GM04504 (cell line): ENCODE results near the gene CHST12.
"Not testable (repeated sequence)": the region's sequence is repeated elsewhere in the genome, so short reads cannot be mapped to it uniquely, and the experiment has no call there.

Experiments used
- DNase-seq: peaks from one replicate; pipeline ENCODE4 v3.0.0-alpha.2; 2012; ENCODE audit warnings: low read depth

The CHST12 gene

DNA sequence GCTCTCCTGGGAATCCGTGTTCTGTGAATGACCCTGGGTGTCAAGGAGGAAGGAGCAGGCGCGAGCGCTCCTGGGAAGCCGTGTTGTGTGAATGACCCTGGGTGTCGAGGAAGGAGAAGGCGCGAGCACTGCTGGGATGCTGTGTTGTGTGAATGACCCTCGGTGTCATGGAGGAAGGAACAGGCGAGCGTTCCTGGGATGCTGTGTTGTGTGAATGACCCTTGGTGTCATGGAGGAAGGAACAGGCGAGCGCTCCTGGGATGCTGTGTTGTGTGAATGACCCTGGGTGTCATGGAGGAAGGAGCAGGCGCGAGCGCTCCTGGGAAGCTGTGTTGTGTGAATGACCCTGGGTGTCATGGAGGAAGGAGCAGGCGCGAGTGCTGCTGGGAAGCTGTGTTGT is 25.3 kb upstream of the CHST12 start:
- not testable (repeated sequence) for DNase-seq

DNA sequence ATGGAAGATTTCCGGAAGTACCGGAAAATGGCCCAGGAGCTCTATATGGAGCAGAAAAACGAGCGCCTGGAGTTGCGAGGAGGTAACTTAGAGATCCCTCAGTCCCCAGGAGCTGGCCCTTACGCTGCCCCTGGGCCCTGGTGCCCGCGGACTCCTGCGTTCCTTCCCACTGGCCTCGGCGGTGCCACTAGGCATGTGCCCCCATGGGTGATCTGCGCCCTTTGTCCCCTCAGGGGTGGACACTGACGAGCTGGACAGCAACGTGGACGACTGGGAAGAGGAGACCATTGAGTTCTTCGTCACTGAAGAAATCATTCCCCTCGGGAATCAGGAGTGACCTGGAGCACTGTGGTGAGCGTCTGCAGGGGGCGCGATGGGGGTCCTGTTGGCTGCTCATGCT is 24.2 kb upstream of the CHST12 start:
- no peak for DNase-seq

DNA sequence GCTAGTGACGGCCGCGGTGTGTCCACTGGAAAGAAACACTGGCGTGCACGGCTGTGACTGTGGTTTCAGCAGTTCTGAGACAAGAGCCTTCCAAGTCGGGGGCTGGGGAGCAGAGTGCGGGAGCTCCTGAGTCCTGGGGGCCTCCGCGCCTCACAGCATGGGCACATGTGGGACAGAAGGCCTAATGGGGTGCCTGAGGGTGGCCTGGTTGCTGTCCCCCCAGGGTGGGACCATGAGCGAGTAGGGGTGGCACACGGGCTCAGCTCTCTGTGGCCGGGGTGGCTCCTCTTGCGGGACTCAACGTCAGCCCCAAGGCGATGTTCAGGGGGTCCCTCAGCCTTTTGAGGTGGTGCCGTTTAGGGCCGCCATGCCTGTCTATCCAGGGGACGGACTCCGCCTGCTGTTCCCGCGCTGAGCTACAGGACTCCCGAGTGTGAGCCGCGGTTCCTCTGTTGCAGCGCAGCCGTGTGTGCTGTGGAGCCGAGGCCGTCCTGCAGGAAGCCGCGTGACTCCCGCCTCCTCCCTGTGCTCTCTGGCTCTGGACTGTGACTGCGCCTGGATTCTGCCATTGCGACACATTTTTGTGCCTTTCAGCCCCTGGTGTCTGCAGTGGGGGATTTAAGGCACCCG is 23.5 kb upstream of the CHST12 start:
- DNase-seq = no peak

DNA sequence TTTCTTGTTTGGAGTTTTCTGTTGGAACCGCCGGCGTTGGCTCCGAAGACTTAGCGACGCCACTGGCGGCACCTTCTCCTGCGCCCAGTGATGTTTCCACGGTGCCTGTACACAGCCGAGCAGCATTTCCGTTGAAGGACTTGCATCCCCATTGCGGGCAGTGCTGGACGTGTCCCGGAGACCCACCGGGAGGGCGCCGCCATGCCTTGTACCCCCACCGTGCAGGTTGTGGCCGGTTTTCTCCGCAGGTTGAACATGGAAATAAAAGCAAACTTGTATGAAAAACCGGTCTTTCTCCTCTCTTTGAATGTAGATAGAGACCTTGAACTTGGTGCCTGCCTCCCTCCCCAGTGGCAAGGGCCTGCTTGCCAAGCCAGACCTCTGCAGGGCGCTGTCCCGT is 22.9 kb upstream of the CHST12 start:
- no peak for DNase-seq

DNA sequence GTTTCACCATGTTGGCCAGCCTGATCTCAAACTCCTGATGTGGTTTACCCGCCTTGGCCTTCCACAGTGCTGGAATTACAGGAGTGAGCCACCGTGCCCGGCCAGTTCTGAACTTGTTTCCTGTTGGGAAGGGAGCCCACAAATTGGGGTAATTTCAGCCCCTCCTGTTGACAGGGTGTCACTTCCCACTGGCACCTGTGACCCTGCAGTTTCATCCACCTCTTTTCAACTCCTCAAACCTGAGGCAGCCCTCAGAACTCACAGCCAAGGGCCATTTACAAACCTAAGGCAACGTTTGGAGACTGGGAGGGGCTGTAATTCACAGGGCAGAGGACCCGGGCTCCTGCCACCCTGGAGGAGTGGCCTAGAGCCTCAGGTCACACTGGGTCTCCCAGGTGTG is 22.2 kb upstream of the CHST12 start:
- DNase-seq = no peak

DNA sequence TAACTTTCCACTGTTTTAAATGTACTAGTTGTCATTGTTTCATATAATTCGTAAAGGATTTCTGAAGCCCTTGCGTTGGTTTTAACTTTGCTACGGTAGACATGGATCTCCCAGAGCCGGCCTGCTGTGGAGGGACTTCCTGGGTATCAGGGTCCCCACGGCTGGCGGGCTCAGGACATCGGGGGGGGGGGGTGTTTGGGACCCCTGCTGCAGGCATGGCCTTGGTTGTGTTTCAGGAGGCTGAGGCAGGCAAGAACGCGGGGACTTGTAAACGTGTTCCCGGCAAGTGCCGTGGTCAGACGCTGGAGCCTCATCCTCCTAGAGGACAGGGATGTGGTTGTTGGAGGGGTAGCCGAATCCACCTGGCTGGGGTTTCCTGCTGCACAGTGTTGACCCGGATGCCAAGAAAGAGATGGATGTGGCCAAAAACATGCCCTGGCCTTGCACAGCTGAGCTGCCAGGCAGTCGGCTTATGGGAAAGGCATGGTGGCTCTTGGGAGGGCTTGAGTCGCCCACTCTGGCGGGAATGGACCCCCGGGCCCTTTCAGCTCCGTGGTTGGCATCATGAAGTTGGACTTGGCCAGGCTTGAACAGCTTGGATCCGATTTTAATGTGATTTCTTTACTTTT is 21.4 kb upstream of the CHST12 start:
- DNase-seq = no peak

DNA sequence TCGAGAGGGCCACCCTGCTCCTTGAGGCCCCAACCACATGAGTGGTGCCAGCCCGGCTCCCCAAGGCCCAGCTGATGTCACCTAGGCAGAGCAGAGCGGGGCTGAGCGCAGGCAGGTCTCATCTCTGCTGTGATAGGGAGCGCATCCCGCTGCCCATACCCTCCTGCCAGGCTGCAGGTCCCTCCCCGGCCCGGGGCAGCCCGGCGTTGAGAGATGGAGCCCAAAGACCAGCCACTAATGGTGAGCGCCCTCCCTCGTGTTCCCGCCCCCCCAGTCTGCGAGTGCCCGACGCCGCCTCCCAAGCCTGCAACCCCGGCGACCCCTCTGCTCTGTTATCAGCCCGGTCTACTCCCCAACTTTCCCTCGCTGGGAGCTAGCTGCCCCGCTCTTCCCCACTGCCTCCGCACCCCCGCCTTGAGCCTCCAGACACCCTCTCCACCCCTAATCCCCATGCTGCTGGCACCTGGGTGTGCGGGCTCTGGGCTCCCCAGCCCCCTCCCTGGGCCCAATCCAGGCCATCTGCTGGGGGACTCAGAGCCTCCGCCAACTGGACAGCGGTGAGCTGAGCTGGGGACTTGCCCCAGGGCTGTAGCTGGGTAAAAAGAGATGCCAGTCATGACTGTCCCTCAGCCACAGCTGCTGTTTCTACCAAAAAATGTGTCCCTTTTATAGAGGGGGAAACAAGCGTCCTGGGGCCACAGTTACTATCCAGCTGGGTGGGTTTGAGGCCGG is 19.7 kb upstream of the CHST12 start:
- no peak for DNase-seq

DNA sequence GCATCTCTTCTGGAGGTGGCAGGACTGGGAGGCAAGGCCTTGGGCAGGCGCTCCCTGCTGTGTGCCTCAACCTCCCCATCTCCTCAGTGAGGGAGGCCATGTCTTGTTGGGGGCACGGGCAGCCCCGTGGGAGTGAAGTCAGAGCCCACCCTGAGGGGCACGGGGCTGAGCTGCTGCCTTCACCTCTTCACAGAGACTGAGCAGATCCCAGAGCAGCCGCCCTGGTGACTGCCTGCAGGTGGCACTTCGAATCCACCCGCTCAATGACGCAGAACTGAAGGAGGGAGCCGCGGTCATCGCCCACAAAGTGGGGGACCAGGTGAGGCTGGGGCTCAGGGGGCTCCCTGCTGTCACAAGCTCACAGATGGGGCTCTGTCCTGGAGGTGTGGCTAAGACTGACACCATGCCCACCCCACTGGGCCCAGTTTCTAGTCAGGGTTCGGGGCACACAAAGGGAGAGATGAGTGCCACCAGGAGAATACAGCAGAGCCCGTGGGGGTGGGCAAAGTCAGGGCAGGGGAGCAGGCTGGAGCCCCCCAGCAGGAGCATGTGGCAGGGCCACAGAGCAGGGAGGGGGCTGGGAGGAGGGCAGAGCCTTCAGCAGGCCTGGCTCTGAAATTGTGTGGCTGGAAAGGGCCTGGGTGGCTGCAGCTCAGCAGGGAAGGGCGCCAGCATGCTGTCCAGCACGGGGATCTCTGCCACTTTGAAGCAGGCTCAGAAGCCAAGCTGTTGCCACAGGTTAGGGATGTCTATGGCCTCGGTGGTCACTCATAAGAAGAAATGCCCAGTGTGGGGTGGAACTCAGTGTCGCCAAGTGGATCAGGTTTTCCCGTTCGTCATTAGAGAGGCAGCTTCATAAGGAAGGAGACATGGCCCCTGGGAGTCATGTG is 18.8 kb upstream of the CHST12 start:
- DNase-seq = no peak

DNA sequence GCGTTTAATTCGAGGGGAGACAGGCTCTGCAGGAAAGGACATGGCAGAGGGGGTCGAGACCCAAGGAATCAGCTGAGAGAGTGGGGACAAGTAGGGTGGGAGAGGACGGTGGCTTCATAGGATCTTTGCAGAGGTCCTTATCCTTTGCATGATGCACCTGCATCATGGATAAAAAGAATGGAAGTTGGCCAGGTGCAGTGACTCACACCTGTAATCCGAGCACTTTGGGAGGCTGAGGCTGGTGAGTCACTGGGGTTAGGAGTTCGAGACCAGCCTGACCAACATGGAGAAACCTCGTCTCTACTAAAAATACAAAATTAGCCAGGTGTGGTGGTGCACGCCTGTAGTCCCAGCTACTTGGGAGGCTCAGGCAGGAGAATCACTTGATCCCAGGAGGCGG is 17.3 kb upstream of the CHST12 start:
- not testable (repeated sequence) for DNase-seq

DNA sequence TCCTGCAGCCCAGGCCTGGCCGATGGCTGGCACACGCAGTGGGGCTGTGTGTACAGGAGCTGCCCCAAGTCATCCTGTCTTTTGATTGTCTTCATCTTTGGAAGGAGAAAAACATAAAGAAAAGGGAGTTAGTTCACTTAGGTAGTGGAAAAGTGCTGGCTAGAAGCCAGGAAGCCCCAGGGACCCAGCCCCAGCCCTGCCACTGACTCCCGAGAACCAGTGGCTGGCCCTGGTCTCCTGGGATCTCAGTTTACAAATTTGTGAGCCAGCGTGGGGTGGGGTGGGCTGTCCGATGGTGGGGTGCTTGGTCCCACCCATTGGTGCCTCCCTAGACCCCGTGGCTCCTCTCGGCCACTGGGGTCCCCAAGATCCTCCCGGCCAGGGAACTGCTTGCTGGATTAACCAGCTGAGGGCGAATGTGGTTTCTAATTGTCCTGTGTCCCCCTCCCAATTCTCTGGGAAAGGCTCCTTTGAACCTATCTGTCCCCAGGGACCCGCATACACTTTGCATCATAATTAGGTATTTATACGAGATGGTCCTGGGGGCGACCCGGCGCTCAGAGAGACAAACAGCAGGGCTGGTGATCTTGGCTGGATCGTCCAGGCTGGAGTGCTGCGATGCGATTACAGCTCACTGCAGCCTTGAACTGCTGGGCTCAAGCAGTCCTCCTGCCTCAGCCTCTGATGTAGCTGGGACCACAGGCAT is 16.3 kb upstream of the CHST12 start:
- DNase-seq = no peak

DNA sequence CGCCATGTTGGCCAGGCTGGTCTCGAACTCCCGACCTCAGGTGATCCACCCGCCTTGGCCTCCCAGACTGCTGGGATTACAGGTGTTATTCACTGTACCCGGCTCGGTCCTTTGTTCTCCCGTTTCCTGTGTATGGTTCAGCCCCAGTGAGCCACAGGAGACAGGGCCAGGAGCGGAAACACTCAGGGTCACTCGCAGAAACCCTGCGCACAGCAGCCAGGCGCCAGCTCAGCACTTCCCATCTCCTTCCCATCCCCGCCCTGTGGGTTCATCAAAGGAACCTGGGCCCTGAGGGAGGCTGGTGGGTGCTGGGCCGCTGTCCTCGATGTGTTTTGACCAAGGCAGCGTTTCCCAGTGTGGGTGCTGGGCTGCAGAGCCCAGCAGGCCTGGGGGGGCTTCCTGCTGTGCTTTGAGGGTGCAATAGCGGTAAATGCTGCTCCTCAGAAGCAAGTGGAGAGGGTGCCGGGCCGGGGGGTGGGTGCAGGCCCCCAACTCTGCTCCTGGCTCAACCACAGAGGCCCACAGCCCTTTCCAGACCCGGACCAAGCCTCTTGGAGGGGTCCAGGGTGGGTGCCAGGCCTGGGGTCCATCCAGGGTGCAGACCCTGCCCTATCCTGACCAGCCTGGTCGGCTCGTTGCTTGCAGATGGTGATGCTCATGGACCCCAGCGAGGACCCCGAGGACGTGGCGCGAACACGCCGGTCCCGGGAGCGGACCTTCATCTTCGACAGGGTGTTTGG is 15.3 kb upstream of the CHST12 start:
- no peak for DNase-seq

DNA sequence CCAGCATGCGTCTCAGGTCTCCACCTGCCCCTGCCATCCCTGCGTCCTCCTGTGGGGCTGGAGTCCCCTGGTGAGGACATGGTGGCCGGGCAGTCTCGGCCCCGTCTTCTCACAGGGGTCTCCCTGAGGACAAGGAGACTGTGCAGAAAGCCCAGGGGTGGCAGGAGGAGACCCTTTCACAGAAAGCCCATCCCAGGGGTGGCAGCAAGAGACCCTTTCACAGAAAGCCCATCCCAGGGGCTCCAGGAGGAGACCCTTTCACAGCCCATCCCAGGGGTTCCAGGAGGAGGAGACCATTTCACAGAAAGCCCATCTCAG is 14.8 kb upstream of the CHST12 start:
- no peak for DNase-seq

DNA sequence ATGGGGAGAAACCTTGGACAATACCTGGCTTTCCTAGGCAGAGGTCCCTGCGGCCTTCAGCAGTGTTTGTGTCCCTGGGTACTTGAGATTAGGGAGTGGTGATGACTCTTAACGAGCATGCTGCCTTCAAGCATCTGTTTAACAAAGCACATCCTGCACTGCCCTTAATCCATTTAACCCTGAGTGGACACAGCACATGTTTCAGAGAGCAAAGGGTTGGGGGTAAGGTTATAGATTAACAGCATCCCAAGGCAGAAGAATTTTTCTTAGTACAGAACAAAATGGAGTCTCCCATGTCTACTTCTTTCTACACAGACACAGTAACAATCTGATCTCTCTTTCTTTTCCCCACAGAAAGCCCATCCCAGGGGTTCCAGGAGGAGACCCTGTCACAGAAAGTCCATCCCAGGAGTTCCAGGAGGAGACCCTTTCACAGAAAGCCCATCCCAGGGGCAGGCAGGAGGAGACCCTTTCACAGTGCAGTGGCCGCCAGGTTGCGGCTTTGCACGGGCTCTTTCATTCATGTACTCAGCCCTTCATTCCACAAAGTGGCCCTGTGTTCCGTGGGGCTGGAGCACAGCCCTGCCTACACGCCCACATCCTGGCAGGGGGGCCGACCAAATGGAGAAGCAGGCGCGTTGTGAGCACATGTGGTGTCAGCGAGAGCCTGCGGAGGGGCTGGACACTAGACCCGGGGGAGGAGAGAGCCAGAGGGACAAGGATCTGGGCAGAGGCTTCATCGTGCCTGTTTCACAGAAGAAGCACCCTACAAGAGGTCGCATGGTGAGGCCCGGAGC is 13.2 kb upstream of the CHST12 start:
- DNase-seq = peak; percentile 16

DNA sequence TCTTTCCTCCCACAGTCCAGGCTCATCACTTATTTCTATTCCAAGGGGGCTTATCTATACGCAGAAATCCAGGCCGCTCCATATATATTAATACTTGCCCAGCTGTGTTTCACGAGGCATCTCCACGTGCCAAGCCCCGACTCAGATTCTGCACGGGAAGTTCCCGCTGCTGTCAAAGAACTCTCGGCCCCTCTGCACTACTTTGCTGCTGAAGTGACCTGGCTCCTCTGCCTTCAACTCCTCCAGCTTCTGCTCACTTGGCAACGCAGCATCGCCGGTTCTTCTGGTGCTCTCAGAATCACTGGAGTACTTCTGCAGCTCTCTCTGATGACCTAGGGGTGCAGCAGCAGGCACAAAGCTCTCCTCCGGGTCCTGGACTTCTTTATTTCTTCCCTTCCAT is 9.7 kb upstream of the CHST12 start:
- DNase-seq = no peak

DNA sequence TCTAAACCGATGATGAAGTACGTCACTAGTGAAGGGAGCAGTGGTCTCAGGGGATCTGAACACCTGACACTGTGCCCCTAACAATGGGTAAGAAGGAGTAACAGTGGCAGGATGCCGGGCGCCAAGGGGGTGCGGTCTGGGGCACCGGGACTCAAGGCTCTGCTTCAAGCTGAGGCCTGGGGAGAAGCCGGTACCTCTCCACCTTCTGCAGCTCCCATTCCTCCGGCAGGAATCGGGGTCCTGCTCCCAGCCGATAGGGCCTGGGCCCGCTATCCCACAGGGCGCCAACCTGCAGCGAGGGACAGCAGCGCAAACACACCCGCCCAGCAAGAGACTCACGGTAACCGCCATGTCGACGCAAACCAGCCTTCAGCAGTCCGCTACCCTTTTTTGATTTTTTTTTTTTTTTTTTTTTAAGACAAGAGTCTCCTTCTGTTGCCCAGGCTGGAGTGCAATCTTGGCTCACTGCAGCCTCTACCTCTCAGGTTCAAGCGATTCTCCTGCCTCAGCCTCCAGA is 8.8 kb upstream of the CHST12 start:
- no peak for DNase-seq

DNA sequence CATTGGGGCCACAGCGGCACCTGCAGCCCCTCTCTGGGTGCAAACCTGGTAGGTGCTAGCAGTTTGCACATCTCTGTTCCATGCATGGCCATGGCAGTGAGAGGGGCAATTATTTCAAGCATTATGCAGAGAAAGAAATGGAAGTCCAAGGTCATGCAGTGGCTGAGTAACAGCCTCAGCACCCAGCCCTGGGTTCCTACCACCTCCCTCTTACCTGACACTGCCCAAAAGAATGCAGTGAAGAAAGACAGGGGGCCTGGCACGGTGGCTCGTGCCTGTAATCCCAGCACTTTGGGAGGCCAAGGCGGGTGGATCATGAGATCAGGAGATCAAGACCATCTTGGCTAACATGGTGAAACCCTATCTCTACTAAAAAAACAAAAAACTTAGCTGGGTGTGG is 4.9 kb upstream of the CHST12 start:
- no peak for DNase-seq

DNA sequence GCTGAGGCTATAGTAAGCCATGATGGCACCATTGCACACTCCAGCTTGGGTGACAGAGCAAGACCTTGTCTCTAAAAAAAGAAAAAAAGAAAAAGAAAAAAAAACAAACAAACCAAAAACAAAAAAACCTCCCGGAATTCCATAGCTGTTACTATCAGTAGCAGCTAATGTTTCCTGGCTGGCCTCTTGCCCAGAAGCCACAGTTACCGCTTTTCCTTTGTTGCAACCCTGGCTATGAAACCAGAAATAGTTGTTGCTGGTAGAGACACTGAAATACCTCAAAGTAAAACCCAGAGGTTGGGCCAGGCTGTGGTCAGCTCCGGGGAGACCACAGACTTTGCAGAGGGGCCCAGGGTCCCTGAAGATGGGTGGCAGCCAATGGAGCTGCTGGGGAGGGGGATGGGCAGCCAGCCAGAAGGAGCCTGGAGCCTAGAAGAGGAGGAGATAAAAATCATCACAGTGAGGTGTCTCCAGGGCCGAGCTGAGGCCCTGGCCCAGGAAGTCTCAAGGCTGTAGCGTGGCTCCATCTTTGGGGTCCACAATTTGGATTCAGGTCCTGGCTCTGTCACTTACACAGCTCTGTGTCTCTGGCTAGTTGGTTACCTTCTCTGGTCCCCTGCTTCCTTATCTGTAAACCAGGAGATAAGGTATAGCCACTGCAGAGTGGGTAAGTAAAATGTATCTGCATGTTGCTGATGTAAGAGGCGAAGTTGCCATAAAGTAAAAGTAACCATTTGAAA is 3.4 kb upstream of the CHST12 start:
- DNase-seq = peak; percentile 91

DNA sequence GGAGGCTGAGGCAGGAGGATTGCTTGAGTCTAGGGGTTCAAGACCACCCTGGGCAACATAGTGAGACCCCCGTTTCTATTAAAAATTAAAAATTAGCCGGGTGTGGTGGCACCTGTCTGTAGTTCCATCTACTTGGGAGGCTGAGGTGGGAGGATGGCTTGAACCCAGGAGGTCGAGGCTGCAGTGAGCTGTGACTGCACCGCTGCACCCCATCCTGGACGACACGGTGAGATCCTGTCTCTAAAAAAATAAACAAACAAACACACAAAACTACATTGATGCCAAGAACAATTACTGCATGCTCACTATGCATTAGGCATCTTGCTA is 761 bp upstream of the CHST12 start:
- DNase-seq = no peak

DNA sequence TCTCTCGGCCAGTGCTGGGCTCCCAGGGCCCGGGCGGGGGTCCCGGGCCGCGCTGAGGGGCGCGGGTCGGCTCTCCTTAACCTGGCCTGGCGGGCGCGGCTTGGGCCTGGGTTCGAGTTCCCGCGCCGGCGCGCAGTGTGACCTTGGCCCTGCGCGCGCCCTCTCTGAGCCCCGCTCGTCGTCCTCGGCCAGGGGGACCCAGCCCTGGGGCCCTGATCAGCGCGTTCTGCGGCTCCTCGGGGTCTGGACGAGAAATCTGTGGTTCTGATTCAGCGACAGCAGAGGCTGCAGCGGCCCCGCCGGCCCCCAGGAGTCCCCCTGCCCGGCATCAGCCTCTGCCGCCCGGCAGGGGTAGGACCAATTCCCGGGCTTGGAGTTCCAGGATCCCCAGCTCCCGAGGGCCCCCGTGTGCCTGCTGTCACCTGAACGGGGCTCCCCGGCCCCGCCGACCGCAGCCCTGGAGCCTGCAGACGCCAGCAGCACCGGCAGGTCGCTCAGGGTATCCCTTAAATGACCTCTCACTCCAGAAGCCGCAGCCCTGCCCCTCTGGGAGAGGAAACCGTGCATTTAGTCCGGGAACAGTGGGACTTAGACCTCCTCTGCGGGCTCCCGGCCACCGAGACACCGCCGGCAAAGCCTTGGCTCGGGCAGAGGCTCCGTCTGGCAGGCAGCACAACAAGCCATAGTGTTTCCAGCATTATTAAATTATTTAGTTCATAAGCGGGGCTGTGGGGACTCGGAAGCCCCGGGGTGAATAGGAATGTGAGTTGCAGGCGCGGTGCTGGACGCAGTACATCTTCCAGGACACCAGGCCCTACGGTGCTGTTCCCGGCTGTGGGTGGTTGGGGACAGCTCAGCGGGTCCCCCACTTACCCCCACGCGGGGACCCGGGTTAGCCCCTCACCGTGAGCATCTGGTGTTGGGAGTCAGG is 572 bp downstream of the CHST12 start:
- DNase-seq = no peak
